Panc1 (cell line): Measurements from ENCODE around the gene ATG13. TPM values are rescaled to one million over a fixed set of nuclear protein-coding genes. Genes with fewer than 3 reads are reported as not detected.

Experiments used
- ATAC-seq: fragments of 200-7000 bp; cut with Tn5 transposase; 2 replicates; pipeline ENCODE4 v1.9.1; 2020; ENCODE audit warnings: mild to moderate bottlenecking, moderate library complexity
- BruUV-seq: library from RNA; stranded (reverse); fragments of 400-500 nt; replicated peaks from 2 replicates; lab custom pipeline; 2021; lab: Mats Ljungman, UMichigan
- CTCF ChIA-PET: fragments of 300-600 bp; sonication (Branson Sonifier 250); formaldehyde crosslinking; loops from one replicate; lab custom pipeline; 2022; ENCODE audit warnings: antibody characterized with exemption; lab: Charles Lee
- POLR2A ChIA-PET: fragments of 300-600 bp; sonication (Branson Sonifier 250); formaldehyde crosslinking; loops from one replicate; lab custom pipeline; 2022; ENCODE audit warnings: antibody characterized with exemption; lab: Charles Lee
- DNase-seq: peaks from one replicate; pipeline ENCODE4 v3.0.0-alpha.2; 2010; ENCODE audit warnings: low read depth, low spot score
- H3K27ac ChIP-seq: 2 replicates; pipeline ENCODE4 v1.5.1; 2011; ENCODE audit warnings: mild to moderate bottlenecking, low read length, inconsistent platforms
- H3K27me3 ChIP-seq: fragments of 200-500 bp; sonication (Bioruptor generic); 2 replicates; pipeline ENCODE4 v1.6.0; 2014; ENCODE audit warnings: low read length, inconsistent platforms; ENCODE audit not compliant: control insufficient read depth, insufficient read depth
- H3K36me3 ChIP-seq: fragments of 200-500 bp; sonication (Bioruptor generic); 2 replicates; pipeline ENCODE4 v1.5.1; 2014; ENCODE audit warnings: inconsistent platforms, mild to moderate bottlenecking, low read length, moderate library complexity; ENCODE audit not compliant: control insufficient read depth, insufficient read depth
- H3K4me1 ChIP-seq: 2 replicates; pipeline ENCODE4 v1.5.1; 2011; ENCODE audit warnings: inconsistent platforms, mild to moderate bottlenecking, low read length, moderate library complexity; ENCODE audit not compliant: control insufficient read depth, insufficient read depth
- H3K4me3 ChIP-seq, 2 experiments: 2 replicates each; pipeline ENCODE4 v1.5.1; 2011 to 2012; ENCODE audit warnings: low read depth in 2 of 2, low read length in 2 of 2, mild to moderate bottlenecking in 2 of 2, inconsistent platforms in 1 of 2, moderate library complexity in 1 of 2
- H3K9me3 ChIP-seq: fragments of 200-500 bp; sonication (Bioruptor generic); 2 replicates; pipeline ENCODE4 v1.5.1; 2014; ENCODE audit warnings: low read depth, mild to moderate bottlenecking, inconsistent platforms, low read length, moderate library complexity; ENCODE audit not compliant: control insufficient read depth, insufficient read depth
- POLR2AphosphoS5 ChIP-seq: IDR thresholded peaks from 2 replicates; pipeline ENCODE4 v1.6.1; 2012; ENCODE audit warnings: mild to moderate bottlenecking, low read depth, low read length, moderate library complexity
- SIN3A ChIP-seq: IDR thresholded peaks from 2 replicates; pipeline ENCODE4 v1.6.1; 2012; ENCODE audit warnings: low read depth, mild to moderate bottlenecking, low read length, moderate library complexity, borderline replicate concordance; ENCODE audit not compliant: insufficient read depth
- TCF7L2 ChIP-seq: IDR thresholded peaks from 2 replicates; pipeline ENCODE4 v1.6.1; 2011; ENCODE audit warnings: mild to moderate bottlenecking, low read depth, low read length, inconsistent platforms
- in situ Hi-C: cut with HindIII; loops from 2 replicates; pipeline ENCODE4 v1.10.0; 2016; ENCODE audit warnings: low sequenced_read_pairs, low pct_unique_long_range_greater_than_20kb
- intact Hi-C: fragments of 100-400 bp; cut with micrococcal nuclease; formaldehyde crosslinking; loops from one replicate; pipeline ENCODE4 v1.10.0; 2022; ENCODE audit not compliant: unreplicated experiment
- total RNA-seq: library from RNA; stranded (reverse); gene quantifications from one replicate; pipeline ENCODE4 v1.2.1, GENCODE V29; 2021; ENCODE audit not compliant: unreplicated experiment
- TF ChIP-seq, protein P1 (sequence below), 2 experiments: IDR thresholded peaks; 2 replicates each; pipeline ENCODE4 v1.6.1; 2011 to 2012; ENCODE audit warnings: low read depth in 2 of 2, control low read depth in 1 of 2, low read length in 1 of 2, mild to moderate bottlenecking in 1 of 2, moderate library complexity in 1 of 2; ENCODE audit not compliant: insufficient read depth in 1 of 2
- TF ChIP-seq, protein P2 (sequence below): fragments of 450-650 bp; IDR thresholded peaks from 2 replicates; pipeline ENCODE4 v1.5.1; 2017; ENCODE audit warnings: mild to moderate bottlenecking

ATG13 gene
- total RNA-seq, 1 experiment from 2014 or later, result 57.9 TPM

DNA sequence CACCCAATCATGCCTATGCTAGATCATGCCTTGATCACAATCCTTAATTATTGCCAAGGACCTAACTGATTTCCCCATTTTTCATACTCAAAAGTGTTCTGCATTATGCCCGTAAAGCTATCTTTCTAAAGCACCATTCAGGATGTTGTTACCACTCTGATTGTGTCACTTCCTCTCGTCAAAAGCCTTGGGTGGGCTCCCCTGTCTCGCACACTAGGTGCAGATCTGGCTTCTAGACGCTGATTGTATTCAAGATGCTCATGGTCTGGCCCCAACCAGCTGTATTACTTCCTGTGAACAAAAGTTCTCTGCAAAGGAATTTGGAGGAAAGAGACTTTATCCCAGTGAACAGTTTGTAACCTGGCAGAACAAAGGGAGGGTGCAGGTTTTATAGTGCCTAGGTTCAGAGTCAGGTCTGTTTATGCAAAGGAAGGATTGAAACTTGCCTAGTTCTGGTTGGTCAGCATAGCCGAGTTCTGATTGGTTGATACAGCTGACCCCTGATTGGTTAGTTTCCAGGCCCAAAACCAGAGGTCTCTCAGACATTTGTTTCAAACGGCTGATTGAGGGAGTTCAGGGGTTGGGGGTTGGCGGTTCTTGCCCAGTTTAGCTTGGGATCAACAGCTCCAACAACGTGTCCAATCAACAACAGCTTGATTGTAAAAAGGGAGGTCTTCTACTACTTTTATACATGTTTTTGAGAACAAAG is 25.4 kb downstream of the ATG13 start:
- TF ChIP-seq, protein P1, sequence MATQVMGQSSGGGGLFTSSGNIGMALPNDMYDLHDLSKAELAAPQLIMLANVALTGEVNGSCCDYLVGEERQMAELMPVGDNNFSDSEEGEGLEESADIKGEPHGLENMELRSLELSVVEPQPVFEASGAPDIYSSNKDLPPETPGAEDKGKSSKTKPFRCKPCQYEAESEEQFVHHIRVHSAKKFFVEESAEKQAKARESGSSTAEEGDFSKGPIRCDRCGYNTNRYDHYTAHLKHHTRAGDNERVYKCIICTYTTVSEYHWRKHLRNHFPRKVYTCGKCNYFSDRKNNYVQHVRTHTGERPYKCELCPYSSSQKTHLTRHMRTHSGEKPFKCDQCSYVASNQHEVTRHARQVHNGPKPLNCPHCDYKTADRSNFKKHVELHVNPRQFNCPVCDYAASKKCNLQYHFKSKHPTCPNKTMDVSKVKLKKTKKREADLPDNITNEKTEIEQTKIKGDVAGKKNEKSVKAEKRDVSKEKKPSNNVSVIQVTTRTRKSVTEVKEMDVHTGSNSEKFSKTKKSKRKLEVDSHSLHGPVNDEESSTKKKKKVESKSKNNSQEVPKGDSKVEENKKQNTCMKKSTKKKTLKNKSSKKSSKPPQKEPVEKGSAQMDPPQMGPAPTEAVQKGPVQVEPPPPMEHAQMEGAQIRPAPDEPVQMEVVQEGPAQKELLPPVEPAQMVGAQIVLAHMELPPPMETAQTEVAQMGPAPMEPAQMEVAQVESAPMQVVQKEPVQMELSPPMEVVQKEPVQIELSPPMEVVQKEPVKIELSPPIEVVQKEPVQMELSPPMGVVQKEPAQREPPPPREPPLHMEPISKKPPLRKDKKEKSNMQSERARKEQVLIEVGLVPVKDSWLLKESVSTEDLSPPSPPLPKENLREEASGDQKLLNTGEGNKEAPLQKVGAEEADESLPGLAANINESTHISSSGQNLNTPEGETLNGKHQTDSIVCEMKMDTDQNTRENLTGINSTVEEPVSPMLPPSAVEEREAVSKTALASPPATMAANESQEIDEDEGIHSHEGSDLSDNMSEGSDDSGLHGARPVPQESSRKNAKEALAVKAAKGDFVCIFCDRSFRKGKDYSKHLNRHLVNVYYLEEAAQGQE (IDR thresholded peaks at IDR 0.05; ENCODE audit: insufficient read depth in 1 of 2, low read depth in 2 of 2, low read length in 1 of 2), result no peak
- no peak for TF ChIP-seq SIN3A
- Histone ChIP-seq H3K9me3 (no peaks in the 10 kb centered on the region), H3K27ac (no peak overlapping the region), H3K4me1 (no peaks in the 10 kb centered on the region; the same call in 1 of the 2 replicates), H3K4me3 (no peak overlapping the region), H3K27me3 (no peaks in the 10 kb centered on the region), H3K36me3 (no peaks in the 10 kb centered on the region; the same call in 1 of the 2 replicates)
- BruUV-seq, result no TSS peak
- DNase-seq (no peak), ATAC-seq (no peak)
- intact Hi-C loops (no loop called here), in situ Hi-C loops (no loop called here)
- ChIA-PET POLR2A (no interaction called here), CTCF (no interaction called here)

DNA sequence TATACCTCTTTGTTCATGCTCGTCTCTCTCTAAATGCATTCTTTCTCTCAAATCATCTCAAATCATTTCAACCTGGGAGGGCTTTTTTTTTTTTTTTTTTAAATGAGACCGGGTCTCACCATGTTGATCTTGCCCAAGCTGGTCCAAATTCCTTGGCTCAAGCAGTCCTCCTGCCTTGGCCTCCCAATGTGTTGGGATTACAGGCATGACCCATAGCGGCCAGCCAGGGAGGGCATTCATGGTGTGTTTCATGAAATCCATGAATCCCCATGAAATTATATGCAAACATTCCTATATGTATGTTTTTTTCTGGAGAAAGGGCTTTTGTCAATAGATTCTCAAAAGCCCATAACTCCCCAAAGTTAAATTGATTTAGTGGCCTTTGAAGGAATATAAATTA is 26.2 kb downstream of the ATG13 start:
- in situ Hi-C loops, result no loop called here
- BruUV-seq, result no TSS peak
- POLR2A ChIA-PET, result no interaction called here

GRCh38 chr11:46643986-46644385 is 26.6 kb downstream of the ATG13 start:
- TF ChIP-seq, protein P1 (IDR thresholded peaks at IDR 0.05; ENCODE audit: insufficient read depth in 1 of 2, low read depth in 2 of 2, low read length in 1 of 2), result no peak
- TF ChIP-seq, protein P2, sequence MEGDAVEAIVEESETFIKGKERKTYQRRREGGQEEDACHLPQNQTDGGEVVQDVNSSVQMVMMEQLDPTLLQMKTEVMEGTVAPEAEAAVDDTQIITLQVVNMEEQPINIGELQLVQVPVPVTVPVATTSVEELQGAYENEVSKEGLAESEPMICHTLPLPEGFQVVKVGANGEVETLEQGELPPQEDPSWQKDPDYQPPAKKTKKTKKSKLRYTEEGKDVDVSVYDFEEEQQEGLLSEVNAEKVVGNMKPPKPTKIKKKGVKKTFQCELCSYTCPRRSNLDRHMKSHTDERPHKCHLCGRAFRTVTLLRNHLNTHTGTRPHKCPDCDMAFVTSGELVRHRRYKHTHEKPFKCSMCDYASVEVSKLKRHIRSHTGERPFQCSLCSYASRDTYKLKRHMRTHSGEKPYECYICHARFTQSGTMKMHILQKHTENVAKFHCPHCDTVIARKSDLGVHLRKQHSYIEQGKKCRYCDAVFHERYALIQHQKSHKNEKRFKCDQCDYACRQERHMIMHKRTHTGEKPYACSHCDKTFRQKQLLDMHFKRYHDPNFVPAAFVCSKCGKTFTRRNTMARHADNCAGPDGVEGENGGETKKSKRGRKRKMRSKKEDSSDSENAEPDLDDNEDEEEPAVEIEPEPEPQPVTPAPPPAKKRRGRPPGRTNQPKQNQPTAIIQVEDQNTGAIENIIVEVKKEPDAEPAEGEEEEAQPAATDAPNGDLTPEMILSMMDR, result no peak
- TF ChIP-seq TCF7L2 (no peak), POLR2AphosphoS5 (no peak), SIN3A (no peak)
- intact Hi-C loops, result no loop called here
- Histone ChIP-seq H3K9me3 (no peaks in the 10 kb centered on the region), H3K4me1 (no peaks in the 10 kb centered on the region; the same call in 1 of the 2 replicates), H3K4me3 (no peak overlapping the region), H3K27me3 (no peaks in the 10 kb centered on the region), H3K36me3 (no peaks in the 10 kb centered on the region; the same call in 1 of the 2 replicates), H3K27ac (no peak overlapping the region)
- ChIA-PET POLR2A (interaction anchor here (0.6 kb wide), 1 partner anchor 10 kb away, joined by 3 read pairs; no protein-coding TSS in a partner anchor), CTCF (interaction anchor here (0.6 kb wide), 1 partner anchor 519 kb away, joined by 3 read pairs; no protein-coding TSS in a partner anchor)
- ATAC-seq, result no peak
- in situ Hi-C loops, result no loop called here
- DNase-seq, result no peak
- BruUV-seq, result no TSS peak

More for the DNA sequence above, 26.2 kb downstream of the ATG13 start:
- H3K9me3 ChIP-seq, result no peaks in the 10 kb centered on the region
- no peak for ATAC-seq
- no peak overlapping the region for H3K4me3 ChIP-seq
- TF ChIP-seq SIN3A, result no peak
- TF ChIP-seq, protein P2, result no peak
- DNase-seq, result no peak
- H3K4me1 ChIP-seq, result no peaks in the 10 kb centered on the region; the same call in 1 of the 2 replicates
- intact Hi-C loops, result no loop called here
- CTCF ChIA-PET, result interaction anchor here (0.6 kb wide), 1 partner anchor 519 kb away, joined by 3 read pairs; no protein-coding TSS in a partner anchor
- no peak overlapping the region for H3K27ac ChIP-seq
- no peaks in the 10 kb centered on the region; the same call in 1 of the 2 replicates for H3K36me3 ChIP-seq
- H3K27me3 ChIP-seq, result no peaks in the 10 kb centered on the region
